Skeletal muscle cell (primary cell): ENCODE data around the gene STATH.
A peak's percentile ranks its signal among the peaks of the same experiment; 100 is the strongest.
"Not testable (repeated sequence)": the region's sequence is repeated elsewhere in the genome, so short reads cannot be mapped to it uniquely, and the experiment has no call there.

Experiments used
- DNase-seq: peaks from one replicate; pipeline ENCODE4 v3.0.0-alpha.2; 2010; ENCODE audit warnings: low read depth
- H3K4me3 ChIP-seq: 2 replicates; pipeline ENCODE4 v1.5.1; 2011; ENCODE audit warnings: low read depth, mild to moderate bottlenecking, control low read depth, low read length, moderate library complexity

Gene STATH, protein sequence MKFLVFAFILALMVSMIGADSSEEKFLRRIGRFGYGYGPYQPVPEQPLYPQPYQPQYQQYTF

DNA sequence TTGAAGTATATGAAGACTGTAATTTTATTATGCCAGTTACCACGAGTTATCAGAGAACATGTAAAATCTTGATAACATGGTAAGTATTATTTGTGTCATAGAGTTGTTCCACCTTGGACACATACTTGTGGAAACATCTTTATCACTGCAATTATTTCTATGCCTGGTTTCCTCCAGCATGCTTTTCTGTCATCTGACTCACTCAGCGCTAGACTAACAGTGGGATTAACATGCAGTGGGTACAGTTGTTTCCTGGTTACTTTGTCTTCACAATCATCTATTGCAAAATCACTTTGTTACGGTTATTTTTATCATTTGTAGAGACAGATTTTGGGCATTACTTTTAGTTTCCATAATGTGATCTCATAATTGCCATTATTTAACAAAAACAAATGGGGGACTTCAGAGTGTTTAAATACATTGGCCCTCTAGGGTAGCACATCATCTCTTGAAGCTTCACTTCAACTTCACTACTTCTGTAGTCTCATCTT, at the start of gene STATH:
TSS of gene STATH (plus strand) at position 441 of the 491 bp plus-strand sequence. CDS start 2,472 bp downstream, outside the sequence.
- no peak within 1 kb of the TSS for H3K4me3 ChIP-seq
- DNase-seq: peak; percentile 12

- no peak overlapping the region for H3K4me3 ChIP-seq
- peak; percentile 48 for DNase-seq
Observed at GRCh38 chr4:69951602-69952001, 44.2 kb upstream of the STATH start.

DNA sequence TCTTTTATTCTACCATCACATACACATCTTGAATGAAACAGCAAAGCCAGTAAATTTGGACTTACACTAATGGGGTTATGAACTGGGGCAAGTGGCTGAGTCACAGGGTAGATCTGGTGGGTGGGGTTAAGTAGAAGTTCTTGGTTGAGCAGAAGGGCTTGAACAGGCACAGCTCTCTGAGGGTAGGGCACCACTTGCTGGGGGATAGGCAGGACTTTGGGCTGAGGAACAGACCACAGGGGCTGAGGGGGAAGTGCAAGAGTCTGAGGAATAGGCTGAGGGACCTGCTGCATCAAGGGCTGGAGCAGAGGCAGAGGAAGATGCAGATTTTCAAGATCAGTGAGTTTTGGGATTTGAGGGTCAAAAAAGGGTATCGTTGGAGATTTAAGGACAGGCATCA, 38.6 kb upstream of the STATH start:
- DNase-seq: no peak
- no peak overlapping the region for H3K4me3 ChIP-seq

GRCh38 chr4:69965628-69966027, 30.1 kb upstream of the STATH start, which contains the start of gene CSN2:
TSS of gene CSN2 (minus strand) at chr4:69965728. CDS start at chr4:69960995, 4,733 bp downstream.
- no peak for DNase-seq
- no peak within 1 kb of the TSS for H3K4me3 ChIP-seq

DNA sequence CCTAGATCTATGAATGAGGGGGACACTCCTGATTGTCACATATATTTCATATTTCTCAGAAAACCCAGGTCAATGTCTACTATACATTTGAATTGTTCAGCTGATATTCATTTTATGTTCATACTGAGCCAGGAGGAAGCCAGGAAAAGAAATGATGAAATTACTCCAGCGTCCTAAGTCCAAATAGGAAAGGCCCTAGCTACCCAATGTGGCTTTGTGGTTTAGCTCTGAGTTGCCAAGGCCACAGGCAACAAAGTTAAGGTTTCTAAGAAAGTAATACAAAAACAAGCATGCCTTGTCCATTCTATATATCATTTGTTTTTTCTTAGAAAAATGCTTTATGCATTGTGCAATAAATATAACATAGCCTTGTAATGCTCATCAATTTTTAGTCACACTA, 25.7 kb upstream of the STATH start:
- DNase-seq: no peak
- H3K4me3 ChIP-seq: no peak overlapping the region

DNA sequence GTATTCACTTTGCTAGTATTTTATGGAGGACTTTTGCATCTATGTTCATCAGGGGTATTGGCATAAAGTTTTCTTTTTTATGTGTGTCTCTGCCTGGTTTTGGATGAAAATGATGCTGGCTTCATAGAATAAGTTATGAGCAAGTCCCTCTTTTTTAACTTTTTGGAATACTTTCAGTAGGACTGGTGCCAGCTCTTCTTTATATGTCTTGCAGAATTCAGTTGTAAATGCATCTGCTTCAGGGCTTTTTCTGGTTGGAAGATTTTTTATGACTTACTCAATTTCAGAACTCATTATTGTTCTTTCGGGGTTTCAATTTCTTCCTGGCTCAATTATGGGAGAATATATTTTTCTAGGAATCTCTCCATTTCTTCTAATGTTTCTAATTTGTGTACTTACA, 21.1 kb upstream of the STATH start:
- no peak overlapping the region for H3K4me3 ChIP-seq

GRCh38 chr4:69977582-69977981, 18.2 kb upstream of the STATH start:
- no peak overlapping the region for H3K4me3 ChIP-seq
- DNase-seq: peak; percentile 41

More for the DNA sequence above, 21.1 kb upstream of the STATH start:
- no peak for DNase-seq

DNA sequence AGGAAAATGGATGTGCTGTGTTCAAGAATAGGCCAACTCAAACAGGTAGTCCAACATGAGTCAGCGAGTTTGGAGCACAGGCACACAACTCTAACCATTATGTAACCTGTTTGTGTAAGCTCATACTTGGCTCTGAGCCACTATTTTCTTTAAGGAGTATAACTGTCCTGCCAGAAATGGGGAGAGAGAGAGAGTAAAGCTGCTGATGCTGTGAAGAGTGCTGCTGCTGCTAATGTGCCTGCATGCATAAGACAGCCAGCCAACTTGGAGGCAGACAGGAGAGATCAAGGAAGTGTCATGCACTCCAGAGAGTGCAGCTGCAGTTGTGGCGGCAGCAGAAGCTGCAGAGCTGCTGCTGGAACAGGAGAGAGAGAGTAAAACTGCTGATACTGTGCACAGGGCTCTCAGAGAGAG, 11.7 kb upstream of the STATH start:
- DNase-seq: peak; percentile 66
- no peak overlapping the region for H3K4me3 ChIP-seq

- no peak overlapping the region for H3K4me3 ChIP-seq
- no peak for DNase-seq
Observed at GRCh38 chr4:69986663-69987062, 9.1 kb upstream of the STATH start.

DNA sequence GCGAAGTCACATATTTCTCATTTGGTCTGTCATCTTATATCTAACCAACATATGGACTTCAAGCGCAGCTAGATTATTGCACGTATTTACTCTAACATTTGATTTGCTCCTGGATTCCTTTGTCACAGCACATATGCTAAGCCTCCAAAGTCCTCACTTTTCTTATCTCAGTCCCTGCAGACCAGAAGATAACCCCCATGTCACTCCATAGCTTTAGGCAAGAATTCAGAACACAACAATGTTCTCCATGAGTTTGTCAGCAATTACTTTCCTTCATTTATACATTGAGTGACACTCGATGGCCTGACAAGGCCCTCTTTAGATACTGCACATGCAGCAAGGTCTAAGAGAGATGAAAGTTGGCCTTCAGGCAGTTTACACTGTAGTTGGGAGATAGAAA, 4.8 kb upstream of the STATH start:
- H3K4me3 ChIP-seq: no peak overlapping the region
- no peak for DNase-seq

GRCh38 chr4:69994782-69995181, 984 bp upstream of the STATH start:
- no peak overlapping the region for H3K4me3 ChIP-seq
- no peak for DNase-seq

GRCh38 chr4:69999420-69999819, 3.7 kb downstream of the STATH start:
- H3K4me3 ChIP-seq: no peak overlapping the region
- DNase-seq: no peak

DNA sequence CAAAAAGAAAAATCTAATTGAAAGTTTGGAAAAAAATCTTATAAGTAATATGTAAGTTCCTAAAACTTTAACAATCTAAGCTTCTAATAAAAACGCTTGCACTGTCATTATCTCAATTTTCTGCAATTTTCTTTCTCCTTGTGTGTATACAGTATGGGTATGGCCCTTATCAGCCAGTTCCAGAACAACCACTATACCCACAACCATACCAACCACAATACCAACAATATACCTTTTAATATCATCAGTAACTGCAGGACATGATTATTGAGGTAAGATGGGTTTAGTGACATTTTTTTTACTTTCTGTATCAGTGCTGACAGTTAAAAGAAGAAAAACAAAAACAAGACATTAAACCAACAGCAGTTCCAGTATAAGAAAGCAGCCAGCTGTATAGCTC, 4.9 kb downstream of the STATH start:
- no peak for DNase-seq
- H3K4me3 ChIP-seq: no peak overlapping the region

DNA sequence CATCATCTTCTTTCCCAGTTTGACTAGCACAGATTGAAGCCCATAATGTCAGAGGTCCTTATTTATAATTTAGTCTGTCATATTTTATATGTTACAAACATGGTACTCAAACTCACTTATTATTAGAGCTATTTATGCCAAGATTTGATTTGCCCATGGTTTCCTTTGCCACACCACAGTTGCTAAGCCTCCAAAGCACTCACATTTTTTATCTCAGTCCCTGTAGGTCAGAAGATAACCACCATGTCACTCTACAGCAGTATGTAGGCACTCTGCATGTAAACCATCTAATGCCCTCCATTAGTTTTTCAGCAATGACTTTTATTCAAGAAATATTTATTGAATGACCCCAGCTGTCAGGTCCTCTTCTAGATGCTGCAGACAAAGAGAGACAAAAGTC, 6.7 kb downstream of the STATH start:
- no peak for DNase-seq
- H3K4me3 ChIP-seq: no peak overlapping the region

DNA sequence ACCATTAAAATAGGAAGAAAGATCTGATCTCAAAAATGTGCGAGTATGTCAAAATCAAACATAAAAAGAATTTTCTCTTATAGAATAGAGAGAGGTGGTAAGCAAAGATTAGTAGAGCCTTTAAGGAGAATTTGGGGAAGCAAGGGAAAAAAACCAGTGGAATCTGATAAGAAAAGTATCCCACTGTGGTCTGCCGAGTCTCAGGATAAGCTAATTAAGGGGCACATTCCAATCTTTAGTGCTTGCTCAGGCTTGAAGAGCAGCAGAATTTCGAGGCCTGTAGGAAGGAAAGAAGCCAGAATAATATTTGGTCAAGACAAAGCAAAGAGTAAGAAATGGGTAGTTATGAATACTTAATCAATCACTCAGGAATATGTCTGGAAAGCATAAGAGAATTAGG, 13.0 kb downstream of the STATH start:
- no peak overlapping the region for H3K4me3 ChIP-seq
- DNase-seq: no peak

- not testable (repeated sequence) for H3K4me3 ChIP-seq, DNase-seq
Observed at GRCh38 chr4:70019006-70019405, 23.2 kb downstream of the STATH start.

DNA sequence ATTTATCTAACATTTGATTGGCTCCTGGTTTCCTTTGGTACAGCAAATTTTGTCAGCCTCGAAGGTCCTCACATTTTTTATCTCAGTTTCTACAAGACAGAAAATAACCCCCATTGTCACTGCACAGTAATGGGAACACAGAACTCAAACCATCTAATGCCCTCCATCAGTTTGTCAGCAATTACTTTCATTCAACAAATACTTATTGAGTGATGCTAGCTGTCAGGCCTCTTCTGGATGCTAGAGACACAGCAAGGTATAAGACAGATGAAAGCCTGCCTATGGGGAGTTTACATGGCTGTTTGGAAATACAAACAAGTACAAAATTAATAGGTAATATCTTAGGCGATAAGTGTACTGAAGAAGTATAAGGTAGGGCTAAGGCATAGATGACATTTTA, 27.5 kb downstream of the STATH start:
- DNase-seq: no peak
- no peak overlapping the region for H3K4me3 ChIP-seq

DNA sequence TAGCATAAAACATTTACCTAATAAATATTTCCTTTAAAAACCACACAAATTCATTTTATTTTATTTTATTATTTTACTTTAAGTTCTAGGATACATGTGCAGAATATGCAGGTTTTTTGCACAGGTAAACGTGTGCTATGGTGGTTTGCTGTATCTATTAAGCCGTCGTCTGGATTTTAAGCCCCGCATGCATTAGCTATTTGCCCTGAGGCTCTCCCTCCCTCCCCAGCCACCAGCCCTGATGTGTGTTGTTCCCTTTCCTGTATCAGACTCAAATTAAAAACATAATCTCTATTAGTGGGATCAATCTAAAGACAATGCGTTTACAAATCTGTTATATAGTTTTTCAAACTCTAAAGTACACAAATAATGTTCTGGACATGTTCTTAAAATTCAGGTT, 31.2 kb downstream of the STATH start:
- no peak overlapping the region for H3K4me3 ChIP-seq
- no peak for DNase-seq

- not testable (repeated sequence) for DNase-seq, H3K4me3 ChIP-seq
Observed at GRCh38 chr4:70028159-70028558, 32.4 kb downstream of the STATH start, which contains the start of gene HTN3. TSS of gene HTN3 (plus strand) at chr4:70028459. CDS start at chr4:70030741, 2,282 bp downstream.

DNA sequence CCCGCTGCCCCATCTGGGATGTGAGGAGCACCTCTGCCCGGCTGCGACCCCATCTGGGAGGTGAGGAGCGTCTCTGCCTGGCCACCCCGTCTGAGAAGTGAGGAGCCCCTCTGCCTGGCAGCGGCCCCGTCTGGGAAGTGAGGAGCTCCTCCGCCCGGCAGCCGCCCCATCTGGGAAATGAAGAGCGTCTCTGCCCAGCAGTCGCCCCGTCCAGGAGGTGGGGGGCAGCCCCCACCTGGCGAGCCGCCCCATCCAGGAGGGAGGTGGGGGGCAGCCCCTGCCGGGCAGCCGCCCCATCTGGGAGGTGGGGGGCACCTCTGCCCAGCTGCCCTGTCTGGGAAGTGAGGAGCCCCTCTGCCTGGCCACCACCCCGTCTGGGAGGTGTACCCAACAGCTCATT, 41.8 kb downstream of the STATH start:
- DNase-seq, H3K4me3 ChIP-seq: not testable (repeated sequence)

DNA sequence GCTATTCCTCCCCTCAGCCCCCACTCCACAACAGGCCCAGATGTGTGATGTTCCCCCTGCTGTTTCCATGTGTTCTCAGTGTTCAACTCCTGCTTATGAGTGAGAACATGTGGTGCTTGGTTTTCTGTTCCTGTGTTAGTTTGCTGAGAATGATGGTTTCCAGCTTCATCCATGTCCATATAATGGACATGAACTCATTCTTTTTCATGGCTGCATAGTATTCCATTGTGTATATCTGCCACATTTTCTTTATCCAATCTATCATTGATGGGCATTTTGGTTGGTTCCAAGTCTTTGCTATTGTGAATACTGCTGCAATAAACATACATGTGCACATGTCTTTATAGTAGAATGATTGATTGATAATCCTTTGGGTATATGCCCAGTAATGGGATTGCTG, 44.2 kb downstream of the STATH start:
- not testable (repeated sequence) for H3K4me3 ChIP-seq, DNase-seq
